Stimulated activated naive CD4-positive, alpha-beta T cell treated with Interleukin-2 at 50 U/mL for 16 hours (primary cell): Measurements from ENCODE around the gene IFTAP.
"Not testable (repeated sequence)": the region's sequence is repeated elsewhere in the genome, so short reads cannot be mapped to it uniquely, and the experiment has no call there.

Experiments used
- DNase-seq: peaks from one replicate; lab custom pipeline; 2025; lab: John Stamatoyannopoulos, UW

IFTAP gene

GRCh38 chr11:36638556-36638955 is 44.3 kb downstream of the IFTAP start:
- DNase-seq = no peak

- no peak for DNase-seq
Measured at GRCh38 chr11:36657610-36658267, 63.4 kb downstream of the IFTAP start.

GRCh38 chr11:36661359-36661758 is 67.1 kb downstream of the IFTAP start:
- DNase-seq = not testable (repeated sequence)

GRCh38 chr11:36672815-36673450 is 78.6 kb downstream of the IFTAP start:
- DNase-seq = no peak

GRCh38 chr11:36679547-36679946 is 85.2 kb downstream of the IFTAP start:
- DNase-seq = not testable (repeated sequence)

GRCh38 chr11:36683818-36684217 is 89.5 kb downstream of the IFTAP start:
- no peak for DNase-seq

- DNase-seq = peak; percentile 20
Measured at GRCh38 chr11:36684840-36685801, 90.8 kb downstream of the IFTAP start.

GRCh38 chr11:36688132-36688531 is 93.8 kb downstream of the IFTAP start:
- DNase-seq = no peak

GRCh38 chr11:36688571-36689291 is 94.4 kb downstream of the IFTAP start:
- no peak for DNase-seq

- no peak for DNase-seq
Measured at GRCh38 chr11:36689442-36689841, 95.1 kb downstream of the IFTAP start.

GRCh38 chr11:36692704-36693103 is 98.4 kb downstream of the IFTAP start:
- DNase-seq = no peak

GRCh38 chr11:36693139-36693843 is 99.0 kb downstream of the IFTAP start:
- DNase-seq = no peak

- DNase-seq = no peak
Measured at GRCh38 chr11:36695111-36695510, 100.8 kb downstream of the IFTAP start.

- DNase-seq = no peak
Measured at GRCh38 chr11:36695571-36695970, 101.3 kb downstream of the IFTAP start.

GRCh38 chr11:36696550-36696949 is 102.2 kb downstream of the IFTAP start:
- no peak for DNase-seq

- no peak for DNase-seq
Measured at GRCh38 chr11:36699271-36699670, 105.0 kb downstream of the IFTAP start.

- DNase-seq = no peak
Measured at GRCh38 chr11:36700246-36700645, 105.9 kb downstream of the IFTAP start.

- DNase-seq = no peak
Measured at GRCh38 chr11:36702330-36703054, 108.2 kb downstream of the IFTAP start.

- DNase-seq = no peak
Measured at GRCh38 chr11:36703055-36703404, 108.7 kb downstream of the IFTAP start.
